Cardiac ventricle fibroblast (primary cell): ENCODE data around the gene TANK. TPM values are rescaled to one million over a fixed set of nuclear protein-coding genes. Genes with fewer than 3 reads are reported as not detected.

Experiments used
- total RNA-seq: library from RNA; depleted of rRNA; stranded (reverse); fragments of >200 nt; gene quantifications from 2 replicates; pipeline ENCODE4 v1.2.3, GENCODE V29; 2015

The TANK gene
- total RNA-seq: 47.6 and 72.7 TPM in 2 replicates

GRCh38 chr2:161160226-161161073 lies at the start of gene TANK:
Gene TANK, plus strand, starts transcription at chr2:161160428. Its CDS starts 19,235 bp downstream, at chr2:161179663.

Other genes with a start within 250 kb of the TANK start
- gene PSMD14, start 148.0 kb downstream of the TANK start, total RNA-seq: 32.8 and 33.8 TPM in 2 replicates